ENCODE results near the gene PSAPL1.
"Not testable (repeated sequence)": the region's sequence is repeated elsewhere in the genome, so short reads cannot be mapped to it uniquely, and the experiment has no call there.

PSAPL1 gene

DNA sequence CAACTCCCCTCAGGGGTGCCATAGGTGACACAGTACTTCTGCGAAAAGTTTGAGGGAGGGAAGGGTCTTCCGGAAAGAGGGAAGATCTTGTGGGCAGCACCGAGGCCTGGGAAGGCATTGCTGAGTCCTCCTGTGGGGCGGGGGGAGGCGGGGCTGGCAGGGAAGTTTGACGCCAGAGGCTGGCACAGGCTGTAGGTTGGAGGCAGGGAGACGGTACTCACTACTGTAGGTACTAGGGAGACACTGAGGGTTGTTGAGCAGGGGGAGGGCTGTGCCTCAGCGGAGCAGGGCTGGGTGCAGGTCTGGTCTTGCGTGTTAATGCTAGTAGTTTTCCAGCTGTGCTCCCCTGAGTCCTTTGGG is 23.3 kb upstream of the PSAPL1 start:
- no peak for DNase-seq

DNA sequence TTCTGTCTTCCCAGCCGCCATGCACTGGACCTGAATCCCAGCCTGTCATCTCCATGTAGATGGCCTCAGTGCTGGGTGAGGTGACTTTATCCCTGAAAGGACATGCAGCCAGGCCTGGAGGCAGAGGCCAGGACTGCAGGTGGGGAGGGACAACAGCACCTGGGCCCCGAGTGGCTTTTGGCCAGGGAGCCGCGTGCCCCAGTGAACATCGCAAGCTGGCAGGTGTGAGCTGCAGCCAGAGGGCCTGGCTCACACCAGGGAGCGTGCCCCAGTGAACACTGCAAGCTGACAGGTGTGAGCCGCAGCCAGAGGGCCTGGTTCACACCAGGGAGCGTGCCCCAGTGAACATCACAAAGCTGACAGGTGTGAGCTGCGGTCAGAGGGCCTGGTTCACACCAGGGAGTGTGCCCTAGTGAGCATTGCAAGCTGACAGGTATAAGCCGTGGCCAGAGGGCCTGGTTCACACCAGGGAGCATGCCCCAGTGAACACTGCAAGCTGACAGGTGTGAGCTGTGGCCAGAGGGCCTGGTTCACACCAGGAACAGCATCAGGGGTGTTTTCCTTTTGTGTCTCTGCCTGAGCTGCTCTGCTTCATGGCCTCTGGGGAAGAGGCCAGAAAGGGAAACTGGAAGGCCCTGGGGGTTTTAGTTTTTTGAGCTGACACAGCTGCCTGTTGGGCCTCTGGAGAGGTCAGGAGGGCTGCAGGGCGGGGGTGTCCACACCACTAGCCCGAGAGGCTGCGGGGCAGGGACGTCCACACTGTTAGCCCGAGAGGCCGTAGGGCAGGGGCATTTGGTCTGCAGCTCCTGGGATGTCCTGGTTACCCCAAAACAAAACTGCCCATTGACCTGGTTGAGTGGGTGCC is 22.7 kb upstream of the PSAPL1 start:
- no peak for DNase-seq

DNA sequence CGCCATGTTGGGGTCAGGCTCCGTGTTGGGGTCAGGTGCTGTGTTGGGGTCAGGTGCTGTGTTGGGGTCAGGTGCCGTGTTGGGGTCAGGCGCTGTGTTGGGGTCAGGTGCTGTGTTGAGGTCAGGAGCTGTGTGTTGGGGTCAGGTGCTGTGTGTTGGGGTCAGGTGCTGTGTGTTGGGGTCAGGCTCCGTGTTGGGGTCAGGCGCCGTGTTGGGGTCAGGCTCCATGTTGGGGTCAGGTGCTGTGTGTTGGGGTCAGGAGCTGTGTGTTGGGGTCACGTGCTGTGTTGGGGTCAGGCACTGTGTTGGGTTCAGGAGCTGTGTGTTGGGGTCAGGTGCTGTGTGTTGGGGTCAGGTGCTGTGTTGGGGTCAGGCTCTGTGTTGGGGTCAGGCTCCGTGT is 18.1 kb upstream of the PSAPL1 start:
- DNase-seq = not testable (repeated sequence)

DNA sequence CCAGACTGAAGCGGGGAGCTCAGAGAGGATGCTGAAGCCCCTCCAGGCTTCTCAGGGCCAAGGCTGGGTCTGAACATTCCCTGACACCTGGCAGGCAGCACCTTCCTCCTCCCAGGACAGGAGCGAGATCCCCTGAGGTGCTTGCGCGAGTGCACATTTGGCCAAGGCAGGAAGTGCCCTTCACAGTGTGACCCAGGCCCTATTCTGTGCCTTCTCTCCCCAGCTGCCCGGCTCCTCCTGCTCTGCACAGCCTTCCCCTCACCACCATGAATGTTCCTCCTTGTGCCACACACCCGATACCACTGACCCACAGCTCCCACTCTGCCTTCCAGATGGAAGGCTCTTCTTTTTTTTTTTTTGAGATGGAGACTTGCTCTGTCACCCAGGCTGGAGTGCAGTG is 17.1 kb upstream of the PSAPL1 start:
- DNase-seq = no peak

DNA sequence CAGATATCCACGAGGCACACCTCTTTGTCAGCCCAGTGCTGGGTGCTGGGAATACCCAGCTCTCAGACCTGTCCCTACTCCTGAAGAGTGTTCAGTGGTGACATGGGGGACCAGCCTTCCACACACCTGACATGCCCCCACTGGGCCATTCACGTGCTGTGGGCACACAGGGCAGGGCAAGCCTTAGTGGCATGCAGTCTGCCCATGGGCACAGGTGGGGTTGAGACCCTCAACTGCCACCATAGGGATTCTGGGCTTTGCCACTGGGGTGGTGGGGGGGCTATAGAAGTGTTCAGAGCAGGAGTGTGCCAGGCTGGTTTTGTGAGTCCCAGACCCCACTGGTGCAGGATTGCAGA is 16.7 kb upstream of the PSAPL1 start:
- no peak for DNase-seq

DNA sequence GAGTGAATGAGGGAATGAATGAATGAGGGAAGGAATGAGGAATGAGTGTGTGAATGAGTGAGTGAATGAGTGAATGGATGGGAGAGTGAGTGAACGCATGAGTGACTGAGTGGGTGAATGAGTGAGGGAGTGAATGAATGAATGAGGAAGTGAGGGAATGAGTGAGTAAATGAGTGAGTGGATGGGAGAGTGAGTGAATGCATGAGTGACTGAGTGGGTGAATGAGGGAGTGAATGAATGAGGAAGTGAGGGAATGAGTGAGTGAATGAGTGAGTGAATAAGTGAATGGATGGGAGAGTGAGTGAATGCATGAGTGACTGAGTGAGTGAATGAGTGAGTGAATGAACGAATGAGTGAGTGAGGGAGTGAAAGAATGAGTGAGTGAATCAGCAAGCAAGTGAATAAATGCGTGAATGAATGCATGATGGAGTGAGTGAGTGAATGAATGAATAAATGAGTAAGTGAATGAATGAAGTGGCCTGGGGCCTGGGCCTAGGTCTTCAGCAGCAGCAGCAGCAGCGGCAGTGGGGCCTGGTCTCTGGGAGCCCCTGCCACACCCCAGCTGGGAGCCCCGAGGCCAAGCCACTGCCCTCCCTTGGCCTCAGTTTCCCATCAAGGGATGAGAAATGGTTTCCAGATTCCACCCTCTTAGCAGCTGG is 16.2 kb upstream of the PSAPL1 start:
- no peak for DNase-seq

DNA sequence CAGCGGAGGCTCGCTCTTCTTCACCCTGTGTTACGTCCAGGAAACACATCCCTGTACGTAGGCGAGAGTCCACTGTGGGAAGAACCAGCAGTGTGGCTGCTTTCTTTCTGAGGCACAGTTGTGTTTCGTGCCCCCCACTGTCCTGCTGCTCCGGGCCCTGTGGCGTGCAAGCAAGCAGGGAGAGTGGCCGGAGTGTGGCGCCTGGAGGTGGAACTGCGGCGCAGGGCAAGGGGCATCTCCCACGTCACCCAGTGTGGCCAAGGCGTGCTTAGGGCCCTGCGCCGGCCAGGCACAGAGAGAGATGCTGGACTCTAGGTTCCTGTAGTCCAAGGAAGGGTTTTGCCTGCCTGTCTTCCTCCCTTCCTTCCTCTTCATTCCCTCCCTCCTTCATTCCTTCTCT is 13.3 kb upstream of the PSAPL1 start:
- no peak for DNase-seq

DNA sequence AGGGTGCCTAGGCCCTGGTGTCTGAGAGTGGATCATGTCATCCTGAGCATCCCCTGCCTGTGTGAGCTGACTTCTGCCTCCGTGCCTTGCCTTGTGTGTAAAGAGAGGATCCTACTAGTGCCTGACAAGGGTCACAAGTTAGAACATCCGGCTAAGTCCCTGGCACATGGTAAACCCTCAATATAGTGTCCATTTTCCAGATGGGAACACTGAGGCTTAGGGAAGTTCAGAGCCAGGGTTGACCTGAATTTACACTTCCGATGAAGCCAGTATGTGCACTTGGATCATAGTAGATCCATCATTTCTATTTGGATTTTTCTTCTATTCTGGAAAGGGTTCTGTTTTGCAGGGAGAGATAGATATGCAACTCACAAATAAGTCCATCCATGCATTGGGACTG is 12.5 kb upstream of the PSAPL1 start:
- DNase-seq = no peak

DNA sequence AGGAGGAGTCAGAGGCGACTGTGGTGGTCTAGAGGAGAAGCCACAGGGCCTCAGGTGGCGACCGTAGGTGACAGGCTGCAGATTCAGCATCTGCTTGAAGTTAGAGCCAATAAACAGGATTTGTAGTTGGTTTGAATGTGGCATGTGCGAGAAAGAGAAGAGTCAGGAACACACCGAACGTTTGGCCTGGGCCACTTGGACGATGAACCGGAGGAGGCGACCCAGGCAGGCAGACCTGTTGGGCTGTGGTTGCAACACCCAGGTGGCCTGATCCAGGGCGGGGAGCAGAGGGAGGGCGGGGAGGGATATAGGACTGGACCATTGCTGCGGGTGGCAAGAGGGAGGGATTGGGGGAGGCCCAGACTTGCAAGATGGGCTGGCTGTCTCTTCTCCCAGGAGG is 10.0 kb upstream of the PSAPL1 start:
- DNase-seq = no peak

DNA sequence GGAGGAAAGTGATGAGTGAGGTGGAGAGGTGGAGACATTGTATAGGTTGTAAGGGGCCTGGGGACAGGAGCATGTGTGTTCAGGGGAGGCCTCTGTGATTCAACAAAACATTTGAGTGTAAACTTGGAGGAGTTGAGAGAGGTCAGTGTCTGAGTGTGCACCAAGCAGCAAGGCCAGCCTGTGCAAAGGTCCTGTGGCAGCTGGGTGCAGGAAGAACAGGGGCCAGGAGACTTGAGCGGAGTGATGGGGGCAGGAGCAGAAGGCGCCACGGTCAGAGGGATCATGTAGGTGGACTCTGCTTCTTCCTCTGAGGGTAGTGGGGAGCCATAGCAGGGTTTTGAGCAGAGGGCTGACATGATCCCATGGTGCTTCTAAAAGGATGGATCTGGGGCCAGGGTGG is 9.6 kb upstream of the PSAPL1 start:
- DNase-seq = no peak

DNA sequence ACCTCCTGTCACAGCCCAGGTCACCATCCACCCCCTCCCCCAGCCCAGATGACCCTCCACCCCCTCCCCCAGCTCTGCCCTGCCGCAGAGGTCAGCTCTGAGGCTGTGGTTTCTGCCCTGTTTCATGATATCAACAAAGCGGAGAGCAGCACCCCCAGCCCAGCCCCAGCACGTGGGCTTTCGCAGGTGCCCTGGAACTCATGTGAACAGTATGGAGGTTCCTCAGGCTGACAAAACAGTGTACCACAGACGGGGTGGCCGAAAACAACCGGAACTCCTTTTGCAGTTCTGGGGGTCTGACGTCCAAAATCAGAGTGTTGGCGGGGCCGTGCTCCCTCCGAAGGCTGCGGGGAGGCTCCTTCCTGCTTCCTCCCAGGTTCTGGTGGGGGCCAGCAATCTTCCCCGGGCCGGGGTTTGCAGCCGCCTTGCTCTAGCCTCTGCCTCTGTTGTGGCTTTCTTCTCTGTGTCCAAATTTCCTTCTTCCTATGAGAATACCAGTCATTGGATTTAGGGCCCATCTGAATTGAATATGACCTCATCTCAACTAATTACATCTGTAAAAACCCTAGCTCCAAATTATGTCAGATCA is 7.9 kb upstream of the PSAPL1 start:
- DNase-seq = no peak

DNA sequence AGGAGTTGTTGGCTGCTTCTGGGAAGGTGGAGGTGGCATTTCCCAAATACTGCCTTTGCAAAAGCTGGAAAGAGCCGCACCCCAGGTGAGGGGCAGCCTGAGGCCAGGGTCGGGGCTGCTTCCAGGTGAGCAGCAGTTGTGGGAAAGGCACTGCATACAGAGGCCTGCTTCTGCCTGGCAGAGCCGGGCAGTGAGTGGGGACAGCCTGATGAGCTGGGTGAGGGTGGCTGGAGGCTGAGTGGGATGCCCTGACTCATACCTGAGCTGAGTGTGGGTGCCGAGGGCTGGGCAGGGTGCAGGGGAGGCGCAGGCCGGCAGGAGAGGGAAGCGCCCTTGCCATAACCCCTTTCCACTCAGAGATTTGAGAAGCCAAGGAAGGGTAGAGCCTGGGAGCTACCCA is 6.5 kb upstream of the PSAPL1 start:
- no peak for DNase-seq

DNA sequence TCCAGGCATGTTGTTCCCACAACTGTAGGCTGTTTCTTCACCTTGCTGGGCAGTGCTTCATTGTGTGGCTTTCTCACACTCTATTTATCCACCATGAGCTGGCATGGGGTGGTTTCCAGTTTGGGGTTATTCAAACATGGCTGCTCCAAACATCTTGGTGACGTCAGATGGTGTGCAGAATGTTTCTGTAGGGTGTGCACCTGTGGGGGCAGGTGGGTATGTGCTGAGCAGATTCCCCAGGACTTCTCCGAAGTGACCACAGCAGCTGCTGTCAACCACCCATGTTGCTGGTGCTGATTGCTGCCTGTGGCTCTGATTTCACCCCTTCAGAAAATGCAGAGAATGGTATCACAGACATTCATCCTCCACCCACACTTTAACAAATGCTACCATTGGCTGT is 5.0 kb upstream of the PSAPL1 start:
- no peak for DNase-seq

DNA sequence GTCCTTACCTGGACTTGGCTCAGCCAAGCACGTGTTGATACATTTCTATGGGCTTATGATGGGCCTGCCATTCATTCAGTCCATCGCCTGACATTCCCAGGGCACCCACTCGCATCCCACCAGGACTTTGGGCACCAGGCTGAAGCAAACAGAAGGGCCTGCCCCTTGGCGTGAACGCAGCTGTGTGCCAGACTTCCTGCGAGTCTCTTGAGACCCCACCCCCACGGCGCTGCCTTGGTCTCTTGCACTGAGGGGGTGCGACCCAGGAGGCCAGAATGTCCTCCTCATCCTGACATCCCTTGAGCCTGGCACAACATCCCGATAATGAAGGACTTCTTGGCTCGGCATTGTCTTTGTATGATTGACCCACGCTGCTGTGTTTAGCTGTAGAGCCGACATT is 1.5 kb upstream of the PSAPL1 start:
- DNase-seq = no peak

DNA sequence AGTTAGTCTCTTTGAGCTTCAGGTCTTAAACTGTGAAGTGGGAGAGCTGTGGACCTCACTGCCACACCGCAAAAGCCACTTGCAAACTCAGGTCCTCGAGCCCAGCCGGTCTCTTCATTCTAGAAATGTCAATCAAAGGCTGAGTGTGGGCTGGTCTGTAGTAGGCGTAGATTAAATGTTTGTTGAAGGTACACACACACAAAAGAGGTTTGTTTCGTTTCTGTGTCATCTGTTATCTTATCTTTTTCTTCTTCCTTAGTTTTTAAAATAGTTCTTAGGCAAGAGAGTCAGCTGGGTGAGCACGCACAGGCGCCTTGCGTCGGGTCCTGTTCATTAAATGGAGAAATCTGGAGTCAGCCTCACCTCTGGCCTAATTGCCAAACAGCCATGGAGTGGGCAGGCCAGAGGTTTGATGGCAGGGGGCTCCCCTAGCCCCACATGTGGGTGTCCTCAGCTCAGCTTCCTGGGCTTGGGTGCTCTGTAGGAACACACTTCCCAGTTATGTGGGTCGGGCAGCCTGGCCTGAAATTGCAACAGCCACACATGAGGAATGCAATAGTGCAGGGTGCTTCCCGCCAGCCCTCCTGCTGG is 836 bp upstream of the PSAPL1 start:
- no peak for DNase-seq

DNA sequence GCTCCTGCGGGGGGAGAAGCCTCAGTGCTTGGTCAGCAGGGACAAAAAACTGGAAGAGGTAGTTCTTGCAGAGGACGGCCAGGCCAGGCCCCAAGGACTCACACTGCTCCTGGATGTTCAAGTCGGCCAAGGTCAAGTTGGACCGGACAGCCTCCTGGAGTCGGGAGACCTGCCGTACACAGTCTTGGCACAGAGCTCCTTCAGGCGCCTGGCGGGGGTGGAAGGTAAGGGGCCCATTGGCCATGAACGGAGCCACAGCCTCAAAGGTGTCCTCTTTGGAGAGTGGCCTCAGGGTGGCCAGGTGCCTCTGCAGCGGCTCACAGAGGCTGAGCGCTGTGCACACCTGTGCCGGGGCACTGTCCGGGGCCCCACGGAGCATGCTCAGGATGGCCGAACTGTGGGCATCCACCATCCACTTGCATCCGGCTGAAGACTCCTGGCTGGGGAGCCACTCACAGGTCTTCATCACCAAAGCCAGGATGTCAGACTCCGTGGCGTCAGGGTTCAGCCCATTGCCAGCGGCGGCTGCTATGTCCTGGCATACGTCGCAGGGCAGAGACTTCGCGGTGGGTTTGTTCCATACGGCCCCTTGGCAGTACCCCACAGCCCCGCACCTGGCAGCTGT is 477 bp downstream of the PSAPL1 start:
- DNase-seq = no peak

DNA sequence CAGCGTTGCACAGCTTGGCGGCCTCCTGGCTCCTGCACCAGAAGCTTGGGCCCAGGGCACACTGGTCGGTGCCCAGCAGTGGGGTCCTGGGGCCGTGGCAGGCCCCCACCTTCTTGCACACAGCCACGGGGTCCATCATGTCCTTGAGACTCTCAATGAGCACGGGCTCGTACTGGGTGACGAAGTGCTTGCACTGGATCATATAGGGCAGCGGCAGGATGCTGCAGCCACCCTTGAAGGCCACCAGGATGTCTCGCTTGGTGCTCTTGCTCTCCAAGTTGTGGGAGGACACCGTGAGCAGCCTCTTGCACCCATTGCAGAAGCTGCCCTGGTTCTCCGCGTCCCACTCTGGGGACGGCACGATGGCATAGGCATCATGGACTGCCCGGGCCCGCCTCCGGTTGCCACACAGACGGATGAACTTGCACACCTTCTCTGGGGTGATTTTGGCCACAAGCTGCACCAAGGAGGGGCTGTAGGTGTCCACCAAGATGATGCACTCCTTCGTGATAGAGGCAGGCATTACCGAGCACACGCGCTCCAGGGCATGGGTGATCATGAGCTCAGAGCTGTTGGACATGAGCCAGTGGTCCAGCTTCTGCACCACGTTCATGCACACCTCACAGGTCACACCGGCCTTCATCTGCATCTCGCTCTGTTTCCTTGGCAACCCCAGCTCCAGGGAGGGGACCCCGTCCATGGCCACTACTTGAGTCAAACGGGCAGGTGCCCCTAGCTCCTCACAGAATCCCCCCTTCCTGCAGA is 1.2 kb downstream of the PSAPL1 start:
- no peak for DNase-seq

DNA sequence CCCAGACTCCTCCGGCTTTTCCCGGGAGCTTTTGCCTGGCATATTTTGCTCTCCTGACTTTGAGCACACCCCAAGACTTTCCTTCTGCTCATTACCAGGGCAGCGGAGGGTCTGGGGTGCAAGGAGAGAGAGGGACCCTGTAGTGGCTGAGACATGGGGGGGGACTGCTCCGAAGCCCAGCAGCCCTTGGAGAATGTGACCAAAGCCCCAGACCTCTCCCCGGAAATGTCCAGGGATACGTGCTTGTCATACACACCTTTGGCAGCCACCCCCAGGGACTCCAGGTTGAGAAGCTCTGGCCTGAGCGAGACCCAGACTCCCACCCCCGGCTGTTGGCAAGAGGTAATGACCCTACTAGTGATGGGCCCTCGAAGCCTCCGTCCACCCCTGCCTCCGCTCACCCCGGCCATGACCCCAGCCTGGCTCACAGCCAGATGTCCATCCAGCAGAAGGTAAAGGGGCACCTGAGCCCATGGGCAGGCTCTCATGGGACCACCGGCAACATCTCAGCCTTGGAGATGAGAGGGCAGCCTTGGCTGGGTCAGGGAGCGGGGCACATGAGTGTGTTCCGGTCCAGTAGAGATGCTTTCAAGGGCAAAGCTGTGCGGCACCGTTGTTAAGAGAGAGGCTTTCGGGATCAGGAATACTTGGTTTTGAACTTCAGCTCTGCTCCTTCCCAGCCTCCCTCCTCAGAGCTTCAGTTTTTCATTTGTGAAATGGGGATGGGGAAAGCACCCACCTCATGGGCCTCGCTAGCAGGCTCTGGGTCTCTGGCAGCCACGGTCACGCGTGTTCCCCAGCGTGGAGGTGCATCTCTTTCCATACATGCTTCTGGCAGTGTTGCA is 2.0 kb downstream of the PSAPL1 start:
- DNase-seq = no peak

DNA sequence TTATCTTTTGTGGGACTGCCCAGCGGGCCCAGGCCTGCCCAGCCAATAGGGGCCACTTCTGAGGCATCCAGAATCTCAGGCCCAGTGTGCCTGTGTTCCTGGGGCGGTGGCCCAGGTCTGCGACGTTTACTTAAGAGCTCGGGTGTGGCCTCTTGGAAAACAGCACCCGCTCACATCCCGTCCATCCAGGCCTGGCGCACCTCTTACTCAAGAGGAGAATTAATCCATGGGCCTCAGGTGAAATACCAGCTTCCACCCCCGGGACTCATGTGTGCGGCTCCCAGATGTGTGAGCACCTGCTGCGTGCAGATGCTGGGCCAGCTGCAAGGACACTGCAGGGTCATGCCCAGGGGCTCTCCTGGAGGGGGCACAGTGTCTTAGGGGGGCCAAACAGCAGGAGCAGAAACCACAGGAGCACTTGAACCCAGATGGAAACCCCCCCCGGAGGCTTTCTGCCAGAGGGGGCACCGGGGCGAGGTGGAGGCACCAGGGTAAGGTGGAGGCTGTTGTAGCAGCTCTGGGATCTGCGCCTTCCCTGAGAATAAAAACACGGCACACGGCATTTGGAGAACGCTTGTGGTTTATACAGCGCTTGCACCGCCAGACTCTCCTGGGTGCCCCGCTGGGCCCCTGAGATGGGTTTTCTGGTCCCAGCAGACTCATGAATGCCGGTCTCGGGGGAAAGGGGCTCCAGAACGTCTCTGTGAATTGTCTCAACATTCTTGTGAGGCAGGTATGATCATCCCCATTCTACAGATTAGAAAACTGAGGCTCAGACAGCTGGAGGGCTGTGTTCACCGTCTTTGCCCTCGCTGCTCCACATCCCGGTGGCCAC is 2.8 kb downstream of the PSAPL1 start:
- no peak for DNase-seq

DNA sequence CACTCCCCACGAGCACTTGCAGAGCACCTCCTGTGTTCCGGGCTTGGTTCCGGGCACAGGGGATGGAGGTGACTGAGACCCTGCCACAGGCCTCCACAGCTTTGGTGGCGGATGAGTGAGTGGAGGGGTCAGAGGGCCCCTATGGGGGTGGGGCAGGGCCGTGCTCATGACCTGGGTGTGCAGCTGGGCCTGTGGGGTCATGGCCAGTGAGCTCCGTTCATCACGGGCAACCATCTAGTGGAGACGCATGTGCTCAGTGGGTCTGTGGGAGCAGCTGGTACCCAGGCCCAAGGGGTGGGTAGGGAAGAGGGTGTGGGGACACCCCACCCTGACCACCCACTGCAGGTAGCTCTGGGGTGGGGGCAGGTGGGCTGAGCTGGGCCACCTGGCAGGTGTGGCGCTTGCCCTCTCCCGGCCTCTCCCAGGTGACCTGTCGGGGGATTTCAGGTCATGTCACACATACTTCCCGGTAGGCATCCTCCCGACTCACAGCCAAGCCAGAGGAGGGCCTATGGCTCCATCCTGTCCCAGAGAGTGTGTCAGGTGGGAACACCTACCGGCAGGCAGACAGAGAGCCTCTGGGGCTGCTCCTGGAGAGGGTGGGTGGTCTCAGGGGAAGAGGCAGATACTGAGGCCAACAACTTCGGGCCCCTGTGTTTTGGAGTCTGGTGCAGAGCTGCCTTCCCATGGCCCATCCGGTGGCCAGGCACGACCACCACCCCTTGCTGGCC is 3.6 kb downstream of the PSAPL1 start:
- no peak for DNase-seq

Measured in NCI-H748 treated with DMSO at 0.1 percent for 48 hours (cell line).